ELR (cell line): ENCODE results near the gene RNF144A.

Source experiments
- DNase-seq: peaks from one replicate; pipeline ENCODE4 v3.0.0-alpha.2; 2015; ENCODE audit warnings: low read depth

RNF144A gene

GRCh38 chr2:7023542-7023941, 106.3 kb downstream of the RNF144A start:
- no peak for DNase-seq

GRCh38 chr2:7024261-7024660, 107.0 kb downstream of the RNF144A start:
- no peak for DNase-seq

- DNase-seq, result no peak
Observed at GRCh38 chr2:7025082-7025481, 107.9 kb downstream of the RNF144A start.

GRCh38 chr2:7026742-7027141, 109.5 kb downstream of the RNF144A start:
- DNase-seq, result no peak

GRCh38 chr2:7027411-7027810, 110.2 kb downstream of the RNF144A start:
- no peak for DNase-seq

- DNase-seq, result no peak
Observed at GRCh38 chr2:7027956-7028655, 110.9 kb downstream of the RNF144A start.

- DNase-seq, result no peak
Observed at GRCh38 chr2:7028846-7029245, 111.6 kb downstream of the RNF144A start.

- no peak for DNase-seq
Observed at GRCh38 chr2:7029291-7030059, 112.3 kb downstream of the RNF144A start.

GRCh38 chr2:7030810-7031209, 113.6 kb downstream of the RNF144A start:
- DNase-seq, result no peak

- DNase-seq, result no peak
Observed at GRCh38 chr2:7031547-7032245, 114.5 kb downstream of the RNF144A start.

GRCh38 chr2:7032371-7032770, 115.2 kb downstream of the RNF144A start:
- DNase-seq, result no peak

GRCh38 chr2:7033136-7033960, 116.1 kb downstream of the RNF144A start:
- DNase-seq, result no peak

GRCh38 chr2:7034303-7034702, 117.1 kb downstream of the RNF144A start:
- DNase-seq, result no peak

- no peak for DNase-seq
Observed at GRCh38 chr2:7035884-7036283, 118.7 kb downstream of the RNF144A start.

- DNase-seq, result peak; percentile 8
Observed at GRCh38 chr2:7037340-7038333, 120.4 kb downstream of the RNF144A start.

GRCh38 chr2:7040547-7040946, 123.3 kb downstream of the RNF144A start:
- no peak for DNase-seq

GRCh38 chr2:7041421-7041820, 124.2 kb downstream of the RNF144A start:
- DNase-seq, result no peak

- DNase-seq, result no peak
Observed at GRCh38 chr2:7043690-7044089, 126.5 kb downstream of the RNF144A start.

GRCh38 chr2:7044253-7045250, 127.3 kb downstream of the RNF144A start:
- DNase-seq, result peak; percentile 19
